Neuron (in vitro differentiated cells): ENCODE measurements around the gene HSPB1.
"Not testable (repeated sequence)": the region's sequence is repeated elsewhere in the genome, so short reads cannot be mapped to it uniquely, and the experiment has no call there.

Experiments used
- H2AFZ ChIP-seq: one replicate; pipeline ENCODE4 v1.6.1; 2013; ENCODE audit warnings: low read depth, mild to moderate bottlenecking, inconsistent platforms, low read length, moderate library complexity
- H3K27me3 ChIP-seq: one replicate; pipeline ENCODE4 v1.6.1; 2013; ENCODE audit warnings: low read length; ENCODE audit not compliant: insufficient read depth
- H3K36me3 ChIP-seq: one replicate; pipeline ENCODE4 v1.6.1; 2013; ENCODE audit warnings: low read length; ENCODE audit not compliant: insufficient read depth
- H3K4me1 ChIP-seq: one replicate; pipeline ENCODE4 v1.6.1; 2013; ENCODE audit warnings: low read length; ENCODE audit not compliant: insufficient read depth
- H3K4me3 ChIP-seq: 2 replicates; pipeline ENCODE4 v1.5.1; 2013; ENCODE audit warnings: mild to moderate bottlenecking, low read length, moderate library complexity
- H3K9me3 ChIP-seq: one replicate; pipeline ENCODE4 v1.6.1; 2013; ENCODE audit warnings: low read length

The HSPB1 gene

GRCh38 chr7:76285604-76286374 is 16.7 kb upstream of the HSPB1 start:
- no peaks in the 10 kb centered on the region for H3K9me3 ChIP-seq
- peaks cover 10% of the 10 kb centered on the region for H3K4me1 ChIP-seq

GRCh38 chr7:76286842-76287403 is 15.6 kb upstream of the HSPB1 start:
- Histone ChIP-seq H3K36me3 (no peaks in the 10 kb centered on the region), H3K4me1 (peaks cover 9% of the 10 kb centered on the region), H3K4me3 (no peak overlapping the region), H2AFZ (no peak overlapping the region), H3K9me3 (no peaks in the 10 kb centered on the region), H3K27me3 (peaks cover 25% of the 10 kb centered on the region)

More at GRCh38 chr7:76285604-76286374, 16.7 kb upstream of the HSPB1 start:
- Histone ChIP-seq H3K27me3 (peaks cover 32% of the 10 kb centered on the region), H3K36me3 (no peaks in the 10 kb centered on the region), H2AFZ (no peak overlapping the region), H3K4me3 (no peak overlapping the region)

GRCh38 chr7:76290847-76291350 is 11.6 kb upstream of the HSPB1 start:
- not testable (repeated sequence) for H3K9me3 ChIP-seq, H3K4me3 ChIP-seq, H3K27me3 ChIP-seq, H3K36me3 ChIP-seq, H2AFZ ChIP-seq
- H3K4me1 ChIP-seq = peaks cover 16% of the 10 kb centered on the region

- H3K27me3 ChIP-seq = no peaks in the 10 kb centered on the region
- no peaks in the 10 kb centered on the region for H3K9me3 ChIP-seq
- peaks cover 16% of the 10 kb centered on the region for H3K4me1 ChIP-seq
- peak overlapping the region; percentile 78 for H2AFZ ChIP-seq
- no peaks in the 10 kb centered on the region for H3K36me3 ChIP-seq
- peak overlapping the region; percentile 32 for H3K4me3 ChIP-seq
These were observed 10.9 kb upstream of the HSPB1 start for GRCh38 chr7:76291351-76292212.

- Histone ChIP-seq H3K27me3 (no peaks in the 10 kb centered on the region), H3K4me1 (peaks cover 16% of the 10 kb centered on the region), H3K9me3 (no peaks in the 10 kb centered on the region), H3K4me3 (peak overlapping the region; percentile 32), H3K36me3 (no peaks in the 10 kb centered on the region), H2AFZ (peak overlapping the region; percentile 78)
These were observed 10.3 kb upstream of the HSPB1 start for GRCh38 chr7:76292213-76292573.

- not testable (repeated sequence) for H3K9me3 ChIP-seq, H2AFZ ChIP-seq, H3K4me3 ChIP-seq, H3K36me3 ChIP-seq, H3K27me3 ChIP-seq
- H3K4me1 ChIP-seq = peaks cover 16% of the 10 kb centered on the region
These were observed 9.6 kb upstream of the HSPB1 start for GRCh38 chr7:76292911-76293310.

GRCh38 chr7:76293407-76293901 is 9.0 kb upstream of the HSPB1 start:
- Histone ChIP-seq H2AFZ (no peak overlapping the region), H3K27me3 (no peaks in the 10 kb centered on the region), H3K4me1 (peaks cover 16% of the 10 kb centered on the region), H3K36me3 (no peaks in the 10 kb centered on the region), H3K9me3 (no peaks in the 10 kb centered on the region), H3K4me3 (no peak overlapping the region)

- H3K4me3 ChIP-seq = no peak overlapping the region
- peaks cover 15% of the 10 kb centered on the region for H3K4me1 ChIP-seq
- no peaks in the 10 kb centered on the region for H3K36me3 ChIP-seq
- no peaks in the 10 kb centered on the region for H3K9me3 ChIP-seq
- peak overlapping the region; percentile 82 for H2AFZ ChIP-seq
- no peaks in the 10 kb centered on the region for H3K27me3 ChIP-seq
These were observed 8.0 kb upstream of the HSPB1 start for GRCh38 chr7:76294344-76295024.

- Histone ChIP-seq H3K4me3 (no peak overlapping the region), H3K9me3 (no peaks in the 10 kb centered on the region), H3K27me3 (no peaks in the 10 kb centered on the region), H3K4me1 (peaks cover 9% of the 10 kb centered on the region), H3K36me3 (no peaks in the 10 kb centered on the region), H2AFZ (no peak overlapping the region)
These were observed 5.4 kb upstream of the HSPB1 start for GRCh38 chr7:76296743-76297740.

GRCh38 chr7:76300166-76300731 is 2.2 kb upstream of the HSPB1 start:
- H2AFZ ChIP-seq = no peak overlapping the region
- no peaks in the 10 kb centered on the region for H3K9me3 ChIP-seq
- no peaks in the 10 kb centered on the region for H3K36me3 ChIP-seq
- no peak overlapping the region for H3K4me3 ChIP-seq
- peaks cover 8% of the 10 kb centered on the region for H3K4me1 ChIP-seq
- H3K27me3 ChIP-seq = no peaks in the 10 kb centered on the region

- no peaks in the 10 kb centered on the region for H3K9me3 ChIP-seq
- no peak overlapping the region for H2AFZ ChIP-seq
- no peak overlapping the region for H3K4me3 ChIP-seq
- no peaks in the 10 kb centered on the region for H3K27me3 ChIP-seq
- no peaks in the 10 kb centered on the region for H3K36me3 ChIP-seq
- H3K4me1 ChIP-seq = peaks cover 8% of the 10 kb centered on the region
These were observed 1.5 kb upstream of the HSPB1 start for GRCh38 chr7:76301000-76301399.
